ENCODE results near the gene SORCS1. TPM values are rescaled to one million over a fixed set of nuclear protein-coding genes. Genes with fewer than 3 reads are reported as not detected.

Gene SORCS1
- total and polyA plus RNA-seq, 2 of the 13 experiments (the other 11 are each of a cell fraction or from before 2014, with no cell fraction given) = not detected

GRCh38 chr10:107056182-107056581, 108.3 kb downstream of the SORCS1 start:
- DNase-seq (ENCODE audit: low spot score) (no peak), FAIRE-seq (no peak), ATAC-seq (no peak)
- no TSS peak for BruUV-seq (replicated peaks)
- no peak overlapping the region for H3K27ac ChIP-seq (ENCODE audit: extremely low read length, insufficient read depth, low read length)
- ChIA-PET POLR2A (no interaction called here), CTCF (ENCODE audit: low intra/inter-chr PET ratio, low total read pairs) (no interaction called here)
- in situ Hi-C loops (cut with HindIII; ENCODE audit: extremely low pct_ligation_motif_present, low pct_unique_long_range_greater_than_20kb) (no loop called here), intact Hi-C loops (cut with micrococcal nuclease; ENCODE audit: unreplicated experiment) (no loop called here)
- H3K9ac ChIP-seq (ENCODE audit: insufficient read depth, low read depth, low read length) = no peak overlapping the region
- no peaks in the 10 kb centered on the region for H3K36me3 ChIP-seq (replicated peaks in 1 of 2; ENCODE audit: control insufficient read depth in 1 of 2, insufficient read depth in 2 of 2, low read length in 2 of 2)
- H4K20me1 ChIP-seq (ENCODE audit: insufficient read depth, low read length) = no peaks in the 10 kb centered on the region
- no peaks in the 10 kb centered on the region for H3K4me1 ChIP-seq (ENCODE audit: insufficient read depth, low read length)
- H3K79me2 ChIP-seq (ENCODE audit: insufficient read depth, low read length) = no peaks in the 10 kb centered on the region
- no peak overlapping the region for H2AFZ ChIP-seq (ENCODE audit: low read length)
- H3K27me3 ChIP-seq (ENCODE audit: control insufficient read depth in 1 of 2, insufficient read depth in 2 of 2, low read length in 2 of 2) = no peaks in the 10 kb centered on the region
- TF ChIP-seq, protein P1, sequence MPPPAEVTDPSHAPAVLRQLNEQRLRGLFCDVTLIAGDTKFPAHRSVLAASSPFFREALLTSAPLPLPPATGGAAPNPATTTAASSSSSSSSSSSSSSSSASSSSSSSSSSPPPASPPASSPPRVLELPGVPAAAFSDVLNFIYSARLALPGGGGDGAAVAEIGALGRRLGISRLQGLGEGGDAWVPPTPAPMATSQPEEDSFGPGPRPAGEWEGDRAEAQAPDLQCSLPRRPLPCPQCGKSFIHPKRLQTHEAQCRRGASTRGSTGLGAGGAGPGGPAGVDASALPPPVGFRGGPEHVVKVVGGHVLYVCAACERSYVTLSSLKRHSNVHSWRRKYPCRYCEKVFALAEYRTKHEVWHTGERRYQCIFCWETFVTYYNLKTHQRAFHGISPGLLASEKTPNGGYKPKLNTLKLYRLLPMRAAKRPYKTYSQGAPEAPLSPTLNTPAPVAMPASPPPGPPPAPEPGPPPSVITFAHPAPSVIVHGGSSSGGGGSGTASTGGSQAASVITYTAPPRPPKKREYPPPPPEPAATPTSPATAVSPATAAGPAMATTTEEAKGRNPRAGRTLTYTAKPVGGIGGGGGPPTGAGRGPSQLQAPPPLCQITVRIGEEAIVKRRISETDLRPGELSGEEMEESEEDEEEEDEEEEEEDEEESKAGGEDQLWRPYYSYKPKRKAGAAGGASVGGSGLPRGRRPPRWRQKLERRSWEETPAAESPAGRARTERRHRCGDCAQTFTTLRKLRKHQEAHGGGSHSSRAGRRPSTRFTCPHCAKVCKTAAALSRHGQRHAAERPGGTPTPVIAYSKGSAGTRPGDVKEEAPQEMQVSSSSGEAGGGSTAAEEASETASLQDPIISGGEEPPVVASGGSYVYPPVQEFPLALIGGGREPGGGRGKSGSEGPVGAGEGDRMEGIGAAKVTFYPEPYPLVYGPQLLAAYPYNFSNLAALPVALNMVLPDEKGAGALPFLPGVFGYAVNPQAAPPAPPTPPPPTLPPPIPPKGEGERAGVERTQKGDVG (CRISPR knock-in tag; IDR thresholded peaks at IDR 0.05; ENCODE audit: borderline replicate concordance) = no peak
- TF ChIP-seq GMEB1 (CRISPR knock-in tag; IDR thresholded peaks at IDR 0.05; ENCODE audit: borderline replicate concordance) (no peak), MED1 (CRISPR knock-in tag; IDR thresholded peaks at IDR 0.05) (no peak), PLSCR1 (CRISPR knock-in tag; IDR thresholded peaks at IDR 0.05; ENCODE audit: borderline replicate concordance) (no peak), TCF12 (IDR thresholded peaks at IDR 0.05) (no peak), TCF12 (CRISPR knock-in tag; IDR thresholded peaks at IDR 0.05) (no peak), ZNF441 (CRISPR knock-in tag; IDR thresholded peaks at IDR 0.05; ENCODE audit: borderline replicate concordance) (no peak), ZBTB49 (CRISPR knock-in tag; IDR thresholded peaks at IDR 0.05; ENCODE audit: borderline replicate concordance) (no peak), HNRNPH1 (optimal IDR thresholded peaks at IDR 0.05; ENCODE audit: low read depth, low read length) (no peak), FOXM1 (CRISPR knock-in tag; IDR thresholded peaks at IDR 0.05) (no peak)
- TF ChIP-seq, protein P2, sequence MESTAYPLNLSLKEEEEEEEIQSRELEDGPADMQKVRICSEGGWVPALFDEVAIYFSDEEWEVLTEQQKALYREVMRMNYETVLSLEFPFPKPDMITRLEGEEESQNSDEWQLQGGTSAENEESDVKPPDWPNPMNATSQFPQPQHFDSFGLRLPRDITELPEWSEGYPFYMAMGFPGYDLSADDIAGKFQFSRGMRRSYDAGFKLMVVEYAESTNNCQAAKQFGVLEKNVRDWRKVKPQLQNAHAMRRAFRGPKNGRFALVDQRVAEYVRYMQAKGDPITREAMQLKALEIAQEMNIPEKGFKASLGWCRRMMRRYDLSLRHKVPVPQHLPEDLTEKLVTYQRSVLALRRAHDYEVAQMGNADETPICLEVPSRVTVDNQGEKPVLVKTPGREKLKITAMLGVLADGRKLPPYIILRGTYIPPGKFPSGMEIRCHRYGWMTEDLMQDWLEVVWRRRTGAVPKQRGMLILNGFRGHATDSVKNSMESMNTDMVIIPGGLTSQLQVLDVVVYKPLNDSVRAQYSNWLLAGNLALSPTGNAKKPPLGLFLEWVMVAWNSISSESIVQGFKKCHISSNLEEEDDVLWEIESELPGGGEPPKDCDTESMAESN (CRISPR knock-in tag; conservative IDR thresholded peaks at IDR 0.05) = no peak
- TF ChIP-seq, protein P3, sequence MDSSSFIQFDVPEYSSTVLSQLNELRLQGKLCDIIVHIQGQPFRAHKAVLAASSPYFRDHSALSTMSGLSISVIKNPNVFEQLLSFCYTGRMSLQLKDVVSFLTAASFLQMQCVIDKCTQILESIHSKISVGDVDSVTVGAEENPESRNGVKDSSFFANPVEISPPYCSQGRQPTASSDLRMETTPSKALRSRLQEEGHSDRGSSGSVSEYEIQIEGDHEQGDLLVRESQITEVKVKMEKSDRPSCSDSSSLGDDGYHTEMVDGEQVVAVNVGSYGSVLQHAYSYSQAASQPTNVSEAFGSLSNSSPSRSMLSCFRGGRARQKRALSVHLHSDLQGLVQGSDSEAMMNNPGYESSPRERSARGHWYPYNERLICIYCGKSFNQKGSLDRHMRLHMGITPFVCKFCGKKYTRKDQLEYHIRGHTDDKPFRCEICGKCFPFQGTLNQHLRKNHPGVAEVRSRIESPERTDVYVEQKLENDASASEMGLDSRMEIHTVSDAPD (CRISPR knock-in tag; IDR thresholded peaks at IDR 0.05) = no peak
- no peak overlapping the region for H3K4me2 ChIP-seq (ENCODE audit: low read depth, low read length)
- no peak overlapping the region for H3K4me3 ChIP-seq (replicated peaks in 1 of 3; ENCODE audit: insufficient read depth in 1 of 3, low read depth in 2 of 3, low read length in 3 of 3)
- H3K9me3 ChIP-seq (ENCODE audit: low read length) = peaks cover 44% of the 10 kb centered on the region
- WGBS (ENCODE audit: low lambda C conversion rate) = 0% methylated on average over 2 of the region's 2 CpGs

All from HepG2 (cell line).